GM18870 (cell line): ENCODE measurements around the gene ANTXRL.
A peak's percentile ranks its signal among the peaks of the same experiment; 100 is the strongest.
"Not testable (repeated sequence)": the region's sequence is repeated elsewhere in the genome, so short reads cannot be mapped to it uniquely, and the experiment has no call there.

Experiments used
- ATAC-seq: cut with Tn5 transposase; IDR thresholded peaks from one replicate; pipeline ENCODE4 v1.9.1; 2021; ENCODE audit warnings: moderate library complexity; ENCODE audit not compliant: unreplicated experiment

ANTXRL gene

DNA sequence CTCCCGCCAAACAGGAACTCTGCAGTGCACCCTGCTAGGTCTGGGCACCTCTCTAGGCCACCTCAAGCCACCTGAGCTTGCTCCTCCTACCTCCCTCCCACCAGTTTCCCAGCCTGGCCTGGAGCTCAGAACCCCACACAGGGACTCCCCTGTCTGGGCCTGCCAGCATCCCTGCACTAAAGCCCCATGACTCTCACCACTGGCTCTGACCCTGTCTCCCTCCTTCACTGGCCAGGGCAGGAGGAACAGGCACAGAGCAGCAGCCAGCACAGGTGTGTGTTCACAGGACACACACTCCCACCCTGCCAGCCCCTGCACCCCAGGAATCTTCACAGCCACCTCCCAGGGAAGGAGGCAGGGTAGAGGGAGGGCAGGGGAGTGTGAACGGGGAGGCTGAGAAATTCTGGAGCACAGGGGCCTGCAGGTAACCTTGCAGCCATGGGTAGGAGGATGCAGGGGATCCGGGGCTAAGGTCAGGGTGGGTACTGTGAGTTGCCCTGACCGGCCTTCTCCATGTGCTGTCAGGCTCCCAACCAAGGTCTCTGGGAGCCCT, 13.9 kb upstream of the ANTXRL start:
- ATAC-seq, result no peak

DNA sequence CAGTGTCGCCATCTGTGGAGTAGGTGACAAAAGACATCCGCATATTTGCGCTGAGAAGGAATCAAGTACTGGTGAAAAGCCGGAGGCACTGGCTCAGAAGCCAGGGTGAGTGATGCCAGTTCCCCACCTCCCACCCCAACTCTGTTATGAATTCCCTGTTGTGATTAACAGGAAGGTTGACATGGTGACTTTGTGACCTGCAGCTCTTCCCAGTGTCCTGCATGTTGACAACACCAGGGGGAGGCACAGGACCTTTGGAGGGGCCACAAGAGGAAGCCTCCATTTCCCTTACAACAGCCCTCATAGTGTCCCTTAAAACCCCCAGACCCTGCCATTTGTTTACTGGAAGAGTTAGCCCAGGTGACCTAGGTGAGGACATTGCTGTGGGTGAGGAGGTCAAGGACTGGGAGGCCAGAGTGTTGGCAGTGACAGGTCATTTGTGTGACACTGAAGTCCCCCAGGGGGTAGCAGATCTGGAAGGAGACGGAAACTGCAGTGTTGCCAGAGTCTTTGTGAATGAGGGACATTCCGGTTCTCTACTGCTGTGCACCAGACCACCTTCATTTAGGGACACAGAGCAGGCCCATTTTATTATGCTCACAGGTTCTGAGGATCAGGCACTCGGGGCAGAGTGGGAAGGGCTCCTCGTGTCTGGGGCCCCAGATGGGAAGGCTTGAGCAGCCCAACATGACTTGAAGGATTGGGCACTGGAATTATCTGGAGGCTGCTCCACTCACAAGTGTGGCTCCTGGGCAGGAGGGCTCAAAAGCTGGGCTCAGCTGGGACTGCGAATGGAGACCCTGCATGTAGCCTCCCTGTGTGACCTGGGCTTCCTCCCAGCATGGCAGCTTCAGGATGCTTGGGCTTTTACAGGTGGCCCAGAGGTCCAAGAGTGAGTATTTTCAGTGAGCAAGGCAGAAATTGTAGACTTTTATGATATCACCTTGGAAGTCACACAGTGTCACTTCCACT, 13.0 kb upstream of the ANTXRL start:
- no peak for ATAC-seq

DNA sequence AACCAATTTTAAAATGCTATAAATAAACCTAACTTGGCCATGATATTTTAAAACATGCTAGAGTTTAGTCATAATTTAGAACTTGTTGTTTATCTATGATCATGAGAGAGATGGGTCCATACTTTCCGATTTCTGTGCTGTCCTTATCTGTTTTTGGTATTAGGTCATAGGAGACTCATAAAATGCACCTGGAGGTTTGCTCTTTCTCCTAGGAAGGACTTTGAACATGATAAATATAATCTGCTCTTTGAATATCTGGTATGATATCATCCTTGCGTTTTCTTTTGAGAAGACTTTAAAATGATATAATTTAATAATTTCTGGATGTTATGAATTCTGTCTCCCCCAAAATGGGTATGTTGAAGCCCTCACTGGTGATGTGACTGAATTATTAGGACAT, 9.0 kb upstream of the ANTXRL start:
- no peak for ATAC-seq

DNA sequence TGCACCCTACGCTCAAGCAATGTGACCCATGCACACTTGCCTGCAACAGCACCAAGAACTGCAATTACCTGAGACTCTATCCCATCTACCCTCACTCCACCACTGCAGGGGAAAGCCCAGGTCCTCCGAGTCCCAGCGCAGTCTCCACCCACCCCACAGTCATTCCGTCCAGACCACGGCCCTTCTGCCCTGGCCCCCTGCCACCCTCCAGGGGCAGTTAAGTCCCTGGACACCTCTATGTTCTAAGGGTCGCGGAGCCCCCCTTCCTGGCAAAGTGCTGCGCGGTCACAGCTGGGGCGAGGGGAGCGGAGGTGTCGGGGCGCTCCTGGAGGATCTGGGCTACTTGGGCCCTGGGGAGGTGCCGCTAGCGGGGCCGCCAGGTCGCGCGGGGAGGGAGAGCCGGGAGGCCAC, 4.4 kb upstream of the ANTXRL start:
- ATAC-seq, result not testable (repeated sequence)

- ATAC-seq, result no peak
Observed at GRCh38 chr10:46282842-46283574, 3.8 kb upstream of the ANTXRL start.

GRCh38 chr10:46283580-46284285, 3.1 kb upstream of the ANTXRL start:
- no peak for ATAC-seq

- peak; percentile 75 for ATAC-seq
Observed at GRCh38 chr10:46284286-46285229, 2.2 kb upstream of the ANTXRL start.

DNA sequence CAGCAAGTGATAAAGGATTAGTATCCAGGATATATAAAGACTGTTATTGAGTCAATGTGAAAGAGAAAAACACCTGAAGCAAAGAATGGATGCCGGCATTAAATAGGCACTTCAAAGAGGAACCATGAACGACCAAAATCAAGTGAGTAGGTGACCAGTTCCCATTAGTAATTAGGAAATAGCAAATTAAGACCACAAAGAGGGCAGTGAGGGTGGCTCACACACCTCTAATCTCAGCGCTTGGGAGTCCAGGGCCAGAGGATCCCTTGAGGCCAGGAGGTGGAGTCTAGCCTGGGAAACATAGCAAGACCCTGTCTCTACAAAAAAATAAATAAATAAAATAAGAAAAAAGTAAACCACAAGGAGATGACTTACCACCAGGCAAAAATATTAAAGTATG, 1.5 kb upstream of the ANTXRL start:
- peak; percentile 17 for ATAC-seq

GRCh38 chr10:46285966-46286620, 704 bp upstream of the ANTXRL start:
- no peak for ATAC-seq

DNA sequence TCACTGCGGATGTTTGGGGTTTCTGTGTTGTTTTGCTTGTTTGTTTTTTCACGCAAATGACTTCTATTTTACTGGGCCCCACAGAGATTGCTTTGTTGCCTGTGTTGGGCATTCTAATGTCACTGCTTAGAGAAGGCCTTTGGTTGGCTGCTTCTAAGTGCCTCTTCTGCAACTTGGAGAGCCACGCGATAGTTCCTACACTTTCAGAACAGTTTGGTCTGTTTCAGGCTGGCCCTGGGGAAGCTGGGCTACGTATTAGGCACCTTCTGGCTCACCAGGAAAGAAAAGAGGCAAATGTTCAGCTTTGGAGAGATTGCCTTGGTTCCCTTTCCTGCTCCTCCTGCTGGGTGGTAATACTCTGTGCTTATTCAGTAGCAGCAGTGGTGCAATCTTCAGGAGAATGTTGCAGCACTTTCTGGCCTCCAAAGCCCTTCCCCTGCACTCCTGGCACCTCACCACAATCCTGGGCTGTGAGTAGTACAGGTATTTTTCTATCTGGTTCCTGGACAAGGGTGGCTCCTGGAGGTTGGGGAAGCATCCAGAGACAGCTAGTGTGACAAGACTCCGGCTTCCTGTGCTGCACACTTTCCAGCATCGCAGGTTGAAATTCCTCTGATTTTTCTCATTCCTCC, 1.2 kb downstream of the ANTXRL start:
- ATAC-seq, result no peak

DNA sequence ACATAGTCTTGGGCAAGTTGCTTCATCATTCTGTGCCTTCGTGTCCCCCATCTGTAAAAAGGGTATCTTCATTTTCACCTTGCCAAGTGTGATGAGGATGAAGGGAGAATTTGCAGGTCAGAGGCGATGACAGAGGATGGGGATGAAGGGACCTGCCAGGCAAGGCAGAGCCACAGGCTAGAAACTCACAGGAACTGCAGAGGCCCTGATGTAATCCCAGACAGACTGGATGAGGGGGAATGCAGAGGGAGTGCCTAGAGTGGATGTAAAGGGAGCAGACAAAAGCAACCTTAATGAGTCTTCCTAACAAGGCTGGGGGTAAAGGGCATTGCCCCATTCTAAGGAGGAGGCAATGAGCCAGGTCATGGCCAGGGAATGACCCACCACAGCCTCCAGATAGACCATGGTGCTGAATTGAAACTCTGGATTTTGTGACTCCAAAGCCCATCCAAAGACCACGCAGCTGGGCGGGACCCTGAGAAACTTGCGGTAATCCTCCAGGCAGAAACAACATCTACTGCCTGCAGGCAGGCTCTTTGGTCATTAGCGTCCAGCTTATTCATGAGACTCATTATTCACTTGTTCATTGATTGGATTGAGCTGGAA, 1.9 kb downstream of the ANTXRL start:
- no peak for ATAC-seq

DNA sequence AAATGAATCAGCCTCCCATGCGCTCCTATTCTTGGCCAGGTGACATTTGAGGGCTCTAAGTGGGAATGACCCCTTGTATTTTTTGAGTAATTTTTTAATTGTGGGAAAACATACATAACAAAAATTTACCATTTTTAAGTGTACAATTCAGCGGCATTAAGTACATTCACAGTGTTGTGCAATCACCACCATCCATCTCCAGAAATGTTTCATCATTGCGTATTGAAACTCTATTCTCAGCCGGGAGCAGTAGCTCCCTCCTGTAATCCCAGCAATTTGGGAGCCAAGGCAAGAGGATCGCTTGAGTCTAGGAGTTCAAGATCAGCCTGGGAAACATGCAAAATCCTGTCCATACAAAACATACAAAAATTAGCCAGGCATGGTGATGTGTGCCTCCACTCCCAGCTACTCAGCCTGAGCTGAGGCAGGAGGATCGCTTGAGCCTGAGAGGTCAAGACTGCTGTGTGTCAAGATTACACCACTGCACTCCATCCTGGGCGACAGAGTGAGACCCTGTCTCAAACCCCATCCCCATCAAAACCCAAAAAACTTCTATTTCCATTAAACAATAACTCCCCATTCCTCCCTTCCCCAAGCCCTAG, 2.5 kb downstream of the ANTXRL start:
- no peak for ATAC-seq

- no peak for ATAC-seq
Observed at GRCh38 chr10:46290101-46290886, 3.5 kb downstream of the ANTXRL start.

- no peak for ATAC-seq
Observed at GRCh38 chr10:46291817-46292572, 5.2 kb downstream of the ANTXRL start.

DNA sequence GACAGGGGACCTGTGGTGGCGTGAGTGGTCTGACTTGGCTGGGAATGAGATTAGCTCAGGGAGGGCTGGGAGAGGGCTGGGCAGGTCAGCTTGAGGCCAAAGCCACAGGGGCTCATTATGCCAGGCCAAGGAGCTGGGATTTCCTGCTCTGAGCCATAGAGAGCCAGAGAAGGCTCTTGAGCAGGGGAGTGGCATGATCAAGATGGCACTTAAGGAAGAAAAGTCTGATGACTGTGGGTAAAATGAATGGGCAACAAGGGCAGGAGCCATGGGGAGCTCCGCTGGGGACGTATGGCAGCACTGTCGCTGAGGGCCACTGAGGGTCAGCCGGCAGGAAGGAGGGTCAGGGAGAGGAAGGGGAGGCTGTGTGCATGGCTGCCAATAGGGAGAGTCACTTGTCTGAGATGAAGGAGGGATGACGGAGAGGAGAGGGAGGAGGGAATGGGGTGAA, 5.8 kb downstream of the ANTXRL start:
- ATAC-seq, result no peak

DNA sequence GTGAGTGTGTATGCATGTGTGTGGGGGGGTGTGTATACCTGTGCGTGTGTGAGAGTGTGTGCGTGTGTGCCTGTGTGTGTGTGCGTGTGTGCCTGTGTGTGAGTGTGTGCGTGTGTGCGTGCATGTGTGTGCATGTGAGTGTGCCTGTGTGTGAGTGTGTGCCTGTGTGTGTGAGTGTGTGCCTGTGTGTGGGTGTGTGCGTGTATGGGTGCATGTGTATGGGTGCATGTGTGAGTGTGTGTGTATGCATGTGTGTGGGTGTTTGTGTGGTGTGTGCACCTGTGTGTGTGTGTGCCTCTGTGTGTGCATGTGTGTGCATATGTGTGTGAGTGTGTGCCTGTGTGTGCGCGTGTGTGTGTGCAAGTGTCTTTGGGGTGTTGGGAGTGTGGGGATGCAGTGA, 6.4 kb downstream of the ANTXRL start:
- no peak for ATAC-seq
